IPS-NIHi11 (cell line): ENCODE data around the gene TMEM184A.

Experiments used
- DNase-seq: peaks from one replicate; pipeline ENCODE4 v3.0.0; 2012; ENCODE audit warnings: mixed read lengths, low spot score

Gene TMEM184A

GRCh38 chr7:1550846-1551155 lies 5.2 kb downstream of the TMEM184A start:
- DNase-seq = no peak

- DNase-seq = no peak
Measured at GRCh38 chr7:1550005-1550845, 5.8 kb downstream of the TMEM184A start.

- no peak for DNase-seq
Measured at GRCh38 chr7:1549357-1550004, 6.5 kb downstream of the TMEM184A start.

- DNase-seq = no peak
Measured at GRCh38 chr7:1548944-1549343, 7.1 kb downstream of the TMEM184A start.

- no peak for DNase-seq
Measured at GRCh38 chr7:1548438-1548831, 7.6 kb downstream of the TMEM184A start.

GRCh38 chr7:1547777-1548437 lies 8.1 kb downstream of the TMEM184A start:
- DNase-seq = no peak

GRCh38 chr7:1546909-1547776 lies 8.9 kb downstream of the TMEM184A start:
- DNase-seq = no peak

GRCh38 chr7:1546274-1546908 lies 9.6 kb downstream of the TMEM184A start:
- no peak for DNase-seq

- no peak for DNase-seq
Measured at GRCh38 chr7:1545417-1546246, 10.4 kb downstream of the TMEM184A start.

GRCh38 chr7:1544896-1545416 lies 11.0 kb downstream of the TMEM184A start:
- DNase-seq = no peak

- no peak for DNase-seq
Measured at GRCh38 chr7:1544178-1544895, 11.7 kb downstream of the TMEM184A start.

GRCh38 chr7:1543826-1544177 lies 12.2 kb downstream of the TMEM184A start:
- no peak for DNase-seq

GRCh38 chr7:1542841-1543747 lies 12.9 kb downstream of the TMEM184A start:
- DNase-seq = no peak

GRCh38 chr7:1542329-1542728 lies 13.7 kb downstream of the TMEM184A start:
- DNase-seq = no peak

- DNase-seq = no peak
Measured at GRCh38 chr7:1541431-1542162, 14.4 kb downstream of the TMEM184A start.

GRCh38 chr7:1540776-1541271 lies 15.2 kb downstream of the TMEM184A start:
- no peak for DNase-seq

- DNase-seq = no peak
Measured at GRCh38 chr7:1539882-1540775, 15.9 kb downstream of the TMEM184A start.
